HepG2 (cell line): Measurements from ENCODE around the gene TXN2. TPM values are rescaled to one million over a fixed set of nuclear protein-coding genes. Genes with fewer than 3 reads are reported as not detected.

Experiments used
- FOSL2 ChIP-seq: sonication (generic); formaldehyde crosslinking; IDR thresholded peaks from 2 replicates; pipeline ENCODE4 v1.4.0; 2020; ENCODE audit warnings: missing genetic modification reagents
- SAP130 ChIP-seq: IDR thresholded peaks from 2 replicates; pipeline ENCODE4 v1.6.1; 2016; ENCODE audit warnings: low read depth
- ZBTB38 ChIP-seq: sonication (generic); formaldehyde crosslinking; IDR thresholded peaks from 2 replicates; pipeline ENCODE4 v1.5.1; 2020; ENCODE audit warnings: mild to moderate bottlenecking, missing genetic modification reagents
- ZNF224 ChIP-seq: sonication (generic); formaldehyde crosslinking; IDR thresholded peaks from 2 replicates; pipeline ENCODE4 v1.5.0; 2020; ENCODE audit warnings: mild to moderate bottlenecking, missing genetic modification reagents
- ZNF430 ChIP-seq: sonication (generic); formaldehyde crosslinking; IDR thresholded peaks from 2 replicates; pipeline ENCODE4 v1.9.0; 2021; ENCODE audit warnings: mild to moderate bottlenecking, missing genetic modification reagents
- ZNF572 ChIP-seq: sonication (generic); formaldehyde crosslinking; IDR thresholded peaks from 2 replicates; pipeline ENCODE4 v1.5.1; 2020; ENCODE audit warnings: mild to moderate bottlenecking, missing genetic modification reagents
- ZNF687 ChIP-seq: sonication (generic); formaldehyde crosslinking; IDR thresholded peaks from 2 replicates; pipeline ENCODE4 v1.5.1; 2020; ENCODE audit warnings: mild to moderate bottlenecking, missing genetic modification reagents, moderate library complexity
- ZSCAN5A ChIP-seq: sonication (generic); formaldehyde crosslinking; IDR thresholded peaks from 2 replicates; pipeline ENCODE4 v1.8.0; 2022; ENCODE audit warnings: mild to moderate bottlenecking, missing genetic modification reagents, borderline replicate concordance
- polyA plus RNA-seq, 8 experiments: library from polyadenylated mRNA; depleted of rRNA in 3 of 8; stranded (reverse) in 7 of 8; unstranded in 1 of 8; fragments of >200 nt; fragmentation: Illumina TruSeq in 4 of 8; extraction: Trizol in 4 of 8; gene quantifications; 2 replicates each; pipeline versions ENCODE4 v1.2.1 to v1.2.3, GENCODE V29; 2011 to 2016; ENCODE audit warnings: low read depth in 4 of 8, missing spikeins in 1 of 8, mixed read lengths in 1 of 8; ENCODE audit not compliant: insufficient read depth in 1 of 8
- total RNA-seq, 5 experiments: library from RNA; depleted of rRNA; stranded (reverse); fragments of >200 nt; fragmentation: Illumina TruSeq; extraction: Trizol; gene quantifications; 2 replicates each; pipeline ENCODE4 v1.2.3, GENCODE V29; 2016; ENCODE audit warnings: low read depth in 1 of 5

The TXN2 gene
- total and polyA plus RNA-seq, 2 of the 13 experiments (the other 11 are each of a cell fraction or from before 2014, with no cell fraction given): 41.4 to 109 TPM

GRCh38 chr22:36461665-36462649, 19.5 kb downstream of the TXN2 start (continued):
- no peak for TF ChIP-seq ZSCAN5A
- TF ChIP-seq SAP130 (CRISPR knock-in tag): peak; percentile 25; the same call in 1 of the 2 replicates
- TF ChIP-seq ZBTB38 (CRISPR knock-in tag): 0 out of 2 replicates have a peak, but pooled peaks have one; percentile 32
- TF ChIP-seq ZNF430 (CRISPR knock-in tag): no peak
- TF ChIP-seq ZNF687 (CRISPR knock-in tag): peak; percentile 46
- no peak for TF ChIP-seq ZNF224 (CRISPR knock-in tag)
- no peak for TF ChIP-seq ZNF572
- TF ChIP-seq FOSL2 (CRISPR knock-in tag): peak; percentile 73
